Small intestine (tissue), 7 donors: ENCODE measurements around the gene RPL35. TPM values are rescaled to one million over a fixed set of nuclear protein-coding genes. Genes with fewer than 3 reads are reported as not detected.

ENCODE experiments used
- DNase-seq, 2 donors: peaks; one replicate each; pipeline versions ENCODE4 v3.0.0 to v3.0.0-alpha.2; 2013
- FAIRE-seq: peaks from 2 replicates; lab custom pipeline; 2012; peaks lifted over from hg19 to GRCh38; lab: Jason Lieb, UNC
- H3K27ac ChIP-seq, 3 donors: one replicate each; pipeline ENCODE4 v1.5.1; 2013; ENCODE audit warnings: low read length in 2 of 3, mild to moderate bottlenecking in 2 of 3, control low read depth in 1 of 3, inconsistent platforms in 1 of 3, low read depth in 1 of 3, moderate library complexity in 1 of 3
- H3K27me3 ChIP-seq, 3 donors: one replicate each; pipeline ENCODE4 v1.6.1; 2013; ENCODE audit warnings: low read length in 3 of 3, inconsistent platforms in 1 of 3; ENCODE audit not compliant: control insufficient read depth in 3 of 3, insufficient read depth in 3 of 3
- H3K36me3 ChIP-seq, 3 donors: one replicate each; pipeline ENCODE4 v1.6.1; 2013; ENCODE audit warnings: low read length in 3 of 3, inconsistent platforms in 1 of 3, low read depth in 1 of 3, mild to moderate bottlenecking in 1 of 3, moderate library complexity in 1 of 3; ENCODE audit not compliant: control insufficient read depth in 3 of 3, insufficient read depth in 2 of 3
- H3K4me1 ChIP-seq, 3 donors: one replicate each; pipeline ENCODE4 v1.6.1; 2013; ENCODE audit warnings: low read length in 2 of 3, inconsistent platforms in 1 of 3, low read depth in 1 of 3, mild to moderate bottlenecking in 1 of 3, moderate library complexity in 1 of 3; ENCODE audit not compliant: control insufficient read depth in 3 of 3, insufficient read depth in 2 of 3
- H3K4me3 ChIP-seq, 3 donors: one replicate each; pipeline ENCODE4 v1.5.1; 2013; ENCODE audit warnings: low read length in 3 of 3, control low read depth in 1 of 3, inconsistent platforms in 1 of 3, low read depth in 1 of 3, mild to moderate bottlenecking in 1 of 3, moderate library complexity in 1 of 3
- H3K9me3 ChIP-seq, 2 donors: one replicate each; pipeline ENCODE4 v1.6.1; 2013; ENCODE audit warnings: low read depth in 1 of 2, low read length in 1 of 2; ENCODE audit not compliant: control insufficient read depth in 2 of 2, insufficient read depth in 1 of 2
- WGBS, 3 donors: extraction: QIAGEN DNeasy Blood & Tissue Kit; methylation state at CpG; one replicate each; pipeline ENCODE4 v1.1.7; 2013; 5-methylcytosine and 5-hydroxymethylcytosine counted together
- polyA plus RNA-seq, 4 donors: library from polyadenylated mRNA; stranded (reverse) in 3 of 4; unstranded in 1 of 4; fragments of 200-250 nt in 3 of 4; fragments of 120-200 nt in 1 of 4; gene quantifications; one replicate each; pipeline versions ENCODE4 v1.2.1 to v1.2.3, GENCODE V29; 2013
- donor health status: healthy with polysubstance abuse.
- donor health status: control.
- donor health status: control.
- donor health status: Bipolar disorder and iron deficiency.
- donor health status: healthy.

The RPL35 gene
- polyA plus RNA-seq, 4 donors = 1,602 to 5,100 (median 2,807) TPM

GRCh38 chr9:124860582-124861341, 995 bp downstream of the RPL35 start:
- Histone ChIP-seq H3K36me3 (peaks cover 5 to 58% (median 29%) of the 10 kb centered on the region in 3 donors), H3K27ac (peak overlapping the region in 2 of 3 donors; percentile 77 to 90), H3K4me1 (peaks cover 0 to 22% (median 0%) of the 10 kb centered on the region in 3 donors), H3K4me3 (peak overlapping the region; percentile 67 to 100 (median 71)), H3K9me3 (no peaks in the 10 kb centered on the region), H3K27me3 (no peaks in the 10 kb centered on the region)
- DNase-seq (peak; percentile 52 to 56), FAIRE-seq (no peak)
- 4 to 8% (median 5%) methylated on average over 12 of the region's 12 CpGs for WGBS, 3 donors

DNA sequence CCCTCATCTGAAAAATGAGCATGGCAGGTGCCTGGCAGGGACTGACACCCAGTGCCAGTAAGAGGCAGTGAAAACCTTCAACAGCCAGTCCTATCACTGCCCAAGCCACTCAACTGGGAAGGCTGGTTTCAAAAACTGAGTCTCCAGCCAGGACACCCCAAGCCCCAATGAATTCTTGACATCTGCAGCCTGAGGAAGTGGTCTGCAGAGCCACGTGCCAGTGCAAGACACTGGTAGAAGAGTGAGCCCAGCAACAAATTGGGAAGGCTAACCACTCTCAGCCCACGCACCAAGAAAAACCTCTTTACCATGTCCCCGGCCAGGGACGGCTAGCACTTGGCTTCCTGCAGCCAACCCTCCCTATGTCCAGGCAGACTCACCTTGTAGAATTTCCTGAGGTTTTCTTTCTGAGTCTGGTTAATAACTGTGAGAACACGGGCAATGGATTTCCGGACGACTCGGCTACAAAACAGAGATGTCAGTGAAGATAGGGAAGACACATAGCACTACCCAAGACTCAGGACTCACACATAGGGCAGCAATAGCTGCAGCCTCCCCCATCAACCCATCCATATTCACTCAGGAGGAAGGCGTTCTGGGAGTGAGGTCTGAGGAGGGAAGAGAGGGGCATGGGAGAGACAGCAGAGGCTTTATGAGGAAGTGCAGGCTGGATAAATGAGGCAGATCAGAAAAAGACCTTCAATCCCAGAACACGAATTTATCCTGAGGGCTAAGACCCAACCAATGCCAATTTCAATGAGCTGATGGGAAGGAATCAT, 1.8 kb downstream of the RPL35 start:
- no peak overlapping the region for H3K27ac ChIP-seq
- H3K9me3 ChIP-seq = no peaks in the 10 kb centered on the region
- H3K36me3 ChIP-seq = peaks cover 5 to 65% (median 29%) of the 10 kb centered on the region in 3 donors
- H3K4me1 ChIP-seq = peaks cover 0 to 22% (median 0%) of the 10 kb centered on the region in 3 donors
- FAIRE-seq = no peak
- no peak for DNase-seq
- WGBS, 3 donors = 39 to 44% (median 41%) methylated on average over 10 of the region's 10 CpGs
- H3K27me3 ChIP-seq = no peaks in the 10 kb centered on the region
- peak overlapping the region in 1 of 3 donors; percentile 100 for H3K4me3 ChIP-seq

DNA sequence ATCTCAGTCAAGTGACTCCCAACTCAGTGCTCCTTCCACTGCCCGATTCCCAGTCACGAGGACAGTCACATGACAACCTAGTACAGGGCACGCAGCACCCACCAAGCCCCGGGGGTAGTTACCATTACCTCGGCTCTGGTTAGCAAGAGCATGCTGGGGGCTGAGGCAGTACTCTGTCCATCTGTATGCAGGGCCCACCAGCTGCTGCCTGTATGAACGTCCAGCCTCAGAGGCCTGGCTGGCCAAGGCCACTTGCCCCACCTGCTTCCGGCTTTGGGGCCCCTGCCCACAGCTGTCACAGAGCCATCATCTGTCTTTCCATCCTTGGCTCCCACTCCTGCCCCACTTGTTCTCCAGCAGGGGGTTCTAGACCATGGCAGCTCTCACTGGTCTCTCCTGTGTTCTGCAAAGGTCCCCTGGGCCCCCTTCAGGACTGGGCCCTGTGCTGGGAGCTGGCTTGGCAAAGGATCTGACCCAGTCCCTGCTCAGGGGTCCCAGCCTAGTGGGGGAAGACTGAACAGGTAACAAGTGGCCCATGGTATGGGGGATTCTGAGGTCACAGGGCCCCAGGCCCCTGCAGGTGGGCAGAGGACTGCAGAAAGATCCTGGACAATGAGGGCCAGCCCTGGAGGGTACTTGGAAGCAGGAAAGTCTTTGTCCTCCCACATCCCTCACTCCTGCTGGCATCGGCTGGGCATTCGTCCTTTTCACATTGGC, 3.3 kb downstream of the RPL35 start:
- Histone ChIP-seq H3K36me3 (peaks cover 5 to 65% (median 29%) of the 10 kb centered on the region in 3 donors), H3K27ac (no peak overlapping the region), H3K4me3 (no peak overlapping the region), H3K9me3 (no peaks in the 10 kb centered on the region), H3K27me3 (no peaks in the 10 kb centered on the region), H3K4me1 (peaks cover 0 to 22% (median 0%) of the 10 kb centered on the region in 3 donors)
- no peak for FAIRE-seq
- DNase-seq = no peak
- WGBS, 3 donors = 75 to 82% (median 82%) methylated on average over 9 of the region's 9 CpGs

DNA sequence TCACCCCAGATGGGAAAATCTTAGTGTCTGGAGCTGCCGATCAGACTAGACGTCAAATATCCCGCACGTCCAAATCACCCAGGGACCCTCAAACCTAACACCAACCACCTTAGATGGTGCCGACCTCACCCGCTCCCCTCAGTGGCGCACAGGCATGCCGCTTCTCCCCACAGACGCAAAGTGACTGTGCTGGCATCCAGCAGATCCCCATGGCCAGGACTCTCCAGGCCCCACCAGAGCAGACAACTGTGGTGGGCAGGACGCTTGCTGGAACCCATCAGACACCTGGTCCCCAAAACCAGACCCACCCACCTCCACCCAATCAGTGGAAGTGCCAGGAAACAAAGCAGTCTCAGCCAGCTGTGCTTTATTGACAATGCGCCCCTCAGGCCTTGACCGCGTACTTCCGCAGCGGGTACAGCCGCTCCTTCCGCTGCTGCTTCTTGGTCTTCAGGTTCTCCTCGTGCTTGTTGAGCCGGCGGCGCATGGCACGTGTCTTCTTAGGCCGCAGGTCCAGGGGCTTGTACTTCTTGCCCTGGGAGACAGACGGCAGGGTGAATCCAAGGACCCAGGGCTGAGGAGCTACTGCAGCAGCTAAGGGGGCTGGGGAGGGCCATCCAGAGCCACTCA, 4.1 kb downstream of the RPL35 start:
- Histone ChIP-seq H3K27me3 (no peaks in the 10 kb centered on the region), H3K36me3 (peaks cover 5 to 65% (median 29%) of the 10 kb centered on the region in 3 donors), H3K9me3 (no peaks in the 10 kb centered on the region), H3K4me1 (peaks cover 0 to 24% (median 2%) of the 10 kb centered on the region in 3 donors), H3K27ac (no peak overlapping the region), H3K4me3 (no peak overlapping the region)
- 85 to 89% (median 86%) methylated on average over 24 of the region's 24 CpGs for WGBS, 3 donors
- no peak for DNase-seq
- FAIRE-seq = no peak

DNA sequence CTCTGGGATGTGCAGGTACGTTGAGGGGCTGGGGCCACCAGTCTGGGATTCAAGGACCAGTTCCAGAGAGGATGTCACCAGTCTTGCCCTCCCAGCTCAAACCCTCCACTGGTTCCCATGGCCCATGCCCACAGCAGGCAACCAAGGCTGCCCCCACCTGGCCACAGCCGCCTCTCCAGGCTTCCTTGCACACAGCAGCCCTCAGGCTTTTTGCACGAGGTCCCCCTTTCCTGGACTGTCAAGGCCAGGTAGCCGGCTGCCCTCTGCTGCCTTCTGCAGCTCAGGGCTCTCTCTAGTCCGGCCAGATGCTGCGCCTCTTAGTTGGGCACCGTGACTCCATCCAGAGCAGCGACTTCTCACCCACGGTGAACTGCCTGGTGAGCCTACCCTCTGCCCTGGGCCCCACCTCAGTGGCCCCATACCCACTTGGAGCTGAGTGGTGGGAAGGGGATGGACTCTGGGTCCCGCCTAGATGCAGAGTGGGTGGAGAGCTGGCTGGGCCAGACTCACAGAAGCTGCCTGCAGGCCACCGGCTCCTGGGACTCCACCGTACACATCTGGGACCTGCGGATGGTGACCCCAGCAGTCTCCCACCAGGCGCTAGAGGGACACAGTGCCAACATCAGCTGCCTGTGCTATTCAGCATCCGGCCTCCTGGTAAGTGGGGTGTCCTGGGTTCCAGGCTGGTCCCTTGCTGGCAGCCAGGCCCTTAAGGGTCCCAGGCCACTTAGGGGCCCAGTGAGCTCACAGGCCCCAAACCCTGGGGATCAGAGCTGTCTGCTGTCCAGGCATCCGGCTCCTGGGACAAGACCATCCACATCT, 5.6 kb downstream of the RPL35 start:
- no peak overlapping the region for H3K27ac ChIP-seq
- H3K4me1 ChIP-seq = peaks cover 0 to 29% (median 3%) of the 10 kb centered on the region in 3 donors
- FAIRE-seq (no peak), DNase-seq (no peak)
- WGBS, 3 donors = 62 to 73% (median 69%) methylated on average over 15 to 16 of the region's 16 CpGs
- no peak overlapping the region for H3K4me3 ChIP-seq
- peaks cover 5 to 61% (median 29%) of the 10 kb centered on the region in 3 donors for H3K36me3 ChIP-seq
- no peaks in the 10 kb centered on the region for H3K27me3 ChIP-seq
- H3K9me3 ChIP-seq = no peaks in the 10 kb centered on the region

GRCh38 chr9:124855566-124855943, 6.2 kb downstream of the RPL35 start:
- peaks cover 5 to 55% (median 29%) of the 10 kb centered on the region in 3 donors for H3K36me3 ChIP-seq
- no peak overlapping the region for H3K4me3 ChIP-seq
- DNase-seq (no peak), FAIRE-seq (no peak)
- no peaks in the 10 kb centered on the region for H3K27me3 ChIP-seq
- H3K4me1 ChIP-seq = peaks cover 0 to 23% (median 3%) of the 10 kb centered on the region in 3 donors
- no peak overlapping the region for H3K27ac ChIP-seq
- no peaks in the 10 kb centered on the region for H3K9me3 ChIP-seq
- 82 to 87% (median 85%) methylated on average over 18 of the region's 18 CpGs for WGBS, 3 donors

DNA sequence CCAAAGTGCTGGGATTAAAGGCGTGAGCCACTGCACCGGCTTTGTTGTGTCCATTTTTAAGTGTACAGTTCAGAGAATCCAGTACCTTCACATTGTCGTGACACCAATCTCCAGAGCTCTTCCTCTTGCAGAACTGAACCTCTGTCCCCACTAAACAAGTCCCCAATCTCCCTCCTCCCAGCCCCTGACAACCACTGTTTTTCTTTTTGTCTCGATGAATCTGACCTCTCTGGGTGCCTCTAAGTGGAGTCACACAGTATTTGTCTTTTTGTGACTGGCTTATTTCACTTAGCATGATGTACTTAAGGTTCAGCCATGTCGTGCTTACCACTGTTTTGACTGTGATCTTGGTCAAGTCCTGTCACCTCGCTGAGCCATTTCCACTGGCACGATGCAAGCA, 6.9 kb downstream of the RPL35 start:
- Histone ChIP-seq H3K9me3 (no peaks in the 10 kb centered on the region), H3K4me3 (no peak overlapping the region), H3K36me3 (peaks cover 5 to 47% (median 24%) of the 10 kb centered on the region in 3 donors), H3K4me1 (peaks cover 0 to 16% (median 3%) of the 10 kb centered on the region in 3 donors), H3K27me3 (no peaks in the 10 kb centered on the region), H3K27ac (no peak overlapping the region)
- FAIRE-seq (no peak), DNase-seq (no peak)
- WGBS, 3 donors = 55 to 59% (median 56%) methylated on average over 7 of the region's 7 CpGs
